ENCODE results near the gene PITPNM2. TPM values are rescaled to one million over a fixed set of nuclear protein-coding genes. Genes with fewer than 3 reads are reported as not detected.

PITPNM2 gene
- total and polyA plus RNA-seq, 2 of the 8 experiments (the other 6 are each of a cell fraction or from before 2014, with no cell fraction given), result 0.59 to 3.4 TPM

DNA sequence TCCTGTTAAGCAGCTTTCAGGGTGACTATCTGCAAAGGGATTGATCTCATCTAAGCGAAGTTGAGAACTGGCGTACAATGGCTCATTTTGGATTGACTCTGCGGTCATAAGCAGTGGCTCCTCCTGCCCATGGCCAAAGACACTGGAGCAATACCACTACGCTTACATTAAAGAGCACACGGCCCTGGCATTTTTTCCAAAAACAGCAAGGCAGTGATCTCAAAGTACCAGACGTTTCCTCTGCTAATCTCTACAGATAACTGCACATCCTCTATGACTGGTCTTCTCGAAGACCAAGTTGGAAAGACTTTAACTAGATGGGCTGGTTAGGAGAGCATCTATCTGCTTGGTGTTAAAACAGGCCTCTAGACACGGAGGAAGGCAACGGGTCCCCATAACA is 2.7 kb downstream of the PITPNM2 start:
- ChIA-PET CTCF (ENCODE audit: partially characterized antibody) (interaction anchor here (1.2 to 3.2 kb wide), 2 partner anchors 73 to 104 kb away, joined by 3 to 16 read pairs; no protein-coding TSS in a partner anchor), POLR2A (ENCODE audit: partially characterized antibody) (interaction anchor here (0.5 kb wide), 1 partner anchor 194 kb away, joined by 3 read pairs; no protein-coding TSS in a partner anchor)
- H3K4me2 ChIP-seq (ENCODE audit: insufficient read depth in 1 of 2, low read depth in 2 of 2, low read length in 2 of 2), result no peak overlapping the region

More for the DNA sequence above, 2.7 kb downstream of the PITPNM2 start:
- H2BK5ac ChIP-seq (ENCODE audit: low read depth, low read length), result no peak overlapping the region
- no peaks in the 10 kb centered on the region for H3K79me2 ChIP-seq (ENCODE audit: control insufficient read depth in 1 of 2, insufficient read depth in 2 of 2, low read length in 2 of 2)
- H2AFZ ChIP-seq (ENCODE audit: low read length), result no peak overlapping the region
- H4K91ac ChIP-seq (replicated peaks; ENCODE audit: insufficient read length, low read length), result no peak overlapping the region
- no peaks in the 10 kb centered on the region for H3K79me1 ChIP-seq (ENCODE audit: low read depth, low read length)
- no peak overlapping the region for H2BK20ac ChIP-seq (ENCODE audit: low read length)
- H3K9ac ChIP-seq (replicated peaks in 1 of 4; ENCODE audit: extremely low read depth in 1 of 4, low read depth in 3 of 4, low read length in 3 of 4), result no peak overlapping the region
- FAIRE-seq, result no peak
- H3K56ac ChIP-seq (replicated peaks; ENCODE audit: insufficient read length, low read depth, low read length), result no peak overlapping the region
- H2BK15ac ChIP-seq (ENCODE audit: low read length), result no peak overlapping the region
- no peaks in the 10 kb centered on the region for H3K9me3 ChIP-seq (ENCODE audit: insufficient read depth in 2 of 2, low read depth in 1 of 2, low read length in 1 of 2)
- H3K27me3 ChIP-seq (replicated peaks in 1 of 4; ENCODE audit: control insufficient read depth in 3 of 4, extremely low read depth in 1 of 4, insufficient read depth in 3 of 4, low read length in 3 of 4), result peaks cover 14 to 39% (median 32%) of the 10 kb centered on the region in 4 experiments; a peak in 6 of 7 replicates
- no peaks in the 10 kb centered on the region for H3K36me3 ChIP-seq (ENCODE audit: control insufficient read depth in 2 of 4, insufficient read depth in 4 of 4, low read length in 3 of 4)
- H3K4me3 ChIP-seq (ENCODE audit: extremely low read depth in 1 of 4, insufficient read depth in 2 of 4, low read depth in 3 of 4, low read length in 4 of 4), result no peak overlapping the region
- no peak overlapping the region for H4K5ac ChIP-seq (ENCODE audit: insufficient read length, low read depth, low read length)
- H3K23me2 ChIP-seq (ENCODE audit: low read depth, low read length), result peaks cover 10% of the 10 kb centered on the region; the same call in 1 of the 2 replicates
- H3K4ac ChIP-seq (replicated peaks; ENCODE audit: insufficient read length, low read depth, low read length), result no peak overlapping the region
- peaks cover 1 to 21% (median 6%) of the 10 kb centered on the region in 4 experiments; a peak in 6 of 7 replicates for H3K4me1 ChIP-seq (replicated peaks in 1 of 4; ENCODE audit: control insufficient read depth in 3 of 4, insufficient read depth in 4 of 4, low read length in 3 of 4)
- 83% methylated on average over 9 of the region's 9 CpGs; no CpG with 5 or more reads in 1 of the 2 experiments for WGBS, 2 experiments (ENCODE audit: extremely low coverage in 1 of 2, insufficient coverage in 1 of 2, insufficient read length in 1 of 2, insufficient replicate concordance in 2 of 2, low coverage in 1 of 2, low lambda C conversion rate in 2 of 2, missing lambda C conversion rate in 1 of 2)
- H2BK120ac ChIP-seq (replicated peaks; ENCODE audit: low read depth, low read length), result no peak overlapping the region
- H2BK12ac ChIP-seq (ENCODE audit: low read depth, low read length), result no peak overlapping the region
- H2AK5ac ChIP-seq (ENCODE audit: low read depth, low read length), result no peak overlapping the region
- no peak for DNase-seq (ENCODE audit: low read depth in 1 of 2, low spot score in 2 of 2)
- no peak overlapping the region for H4K8ac ChIP-seq (ENCODE audit: extremely low read depth, insufficient read depth, low read length)
- H3K18ac ChIP-seq (ENCODE audit: extremely low read depth, low read length), result no peak overlapping the region
- H4K20me1 ChIP-seq (replicated peaks in 1 of 2; ENCODE audit: control insufficient read depth in 1 of 2, insufficient read depth in 2 of 2, low read length in 2 of 2), result no peaks in the 10 kb centered on the region
- no peak overlapping the region for H3K14ac ChIP-seq (ENCODE audit: insufficient read length)
- TF ChIP-seq RAD21 (IDR thresholded peaks at IDR 0.05 in 1 of 2, conservative IDR thresholded peaks at IDR 0.05 in 1 of 2; ENCODE audit: low read depth in 2 of 2, low read length in 2 of 2), result no peak
- TF ChIP-seq, protein P1, sequence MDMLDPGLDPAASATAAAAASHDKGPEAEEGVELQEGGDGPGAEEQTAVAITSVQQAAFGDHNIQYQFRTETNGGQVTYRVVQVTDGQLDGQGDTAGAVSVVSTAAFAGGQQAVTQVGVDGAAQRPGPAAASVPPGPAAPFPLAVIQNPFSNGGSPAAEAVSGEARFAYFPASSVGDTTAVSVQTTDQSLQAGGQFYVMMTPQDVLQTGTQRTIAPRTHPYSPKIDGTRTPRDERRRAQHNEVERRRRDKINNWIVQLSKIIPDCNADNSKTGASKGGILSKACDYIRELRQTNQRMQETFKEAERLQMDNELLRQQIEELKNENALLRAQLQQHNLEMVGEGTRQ (IDR thresholded peaks at IDR 0.05; ENCODE audit: low read length), result no peak
- TF ChIP-seq GTF2F1 (IDR thresholded peaks at IDR 0.05; ENCODE audit: borderline replicate concordance, low read depth, low read length), result no peak
- TF ChIP-seq ZNF274 (IDR thresholded peaks at IDR 0.05; ENCODE audit: borderline replicate concordance, extremely low read depth, low read length), result no peak
- TF ChIP-seq, protein P2, sequence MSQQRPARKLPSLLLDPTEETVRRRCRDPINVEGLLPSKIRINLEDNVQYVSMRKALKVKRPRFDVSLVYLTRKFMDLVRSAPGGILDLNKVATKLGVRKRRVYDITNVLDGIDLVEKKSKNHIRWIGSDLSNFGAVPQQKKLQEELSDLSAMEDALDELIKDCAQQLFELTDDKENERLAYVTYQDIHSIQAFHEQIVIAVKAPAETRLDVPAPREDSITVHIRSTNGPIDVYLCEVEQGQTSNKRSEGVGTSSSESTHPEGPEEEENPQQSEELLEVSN (IDR thresholded peaks at IDR 0.05), result no peak
- no peak for TF ChIP-seq JUN (IDR thresholded peaks at IDR 0.05; ENCODE audit: low read depth, low read length)
- no peak for TF ChIP-seq SP2 (IDR thresholded peaks at IDR 0.05; ENCODE audit: low read length)
- TF ChIP-seq KDM4A (IDR thresholded peaks at IDR 0.05; ENCODE audit: low read depth, low read length, severe bottlenecking), result no peak
- TF ChIP-seq, protein P3, sequence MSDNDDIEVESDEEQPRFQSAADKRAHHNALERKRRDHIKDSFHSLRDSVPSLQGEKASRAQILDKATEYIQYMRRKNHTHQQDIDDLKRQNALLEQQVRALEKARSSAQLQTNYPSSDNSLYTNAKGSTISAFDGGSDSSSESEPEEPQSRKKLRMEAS (IDR thresholded peaks at IDR 0.05), result no peak
- TF ChIP-seq TAF1 (IDR thresholded peaks at IDR 0.05; ENCODE audit: low read depth, low read length), result no peak
- H3K27ac ChIP-seq (ENCODE audit: low read depth, low read length), result no peak overlapping the region
- H3K23ac ChIP-seq (ENCODE audit: insufficient read length), result no peak overlapping the region

Measured in H1 (cell line).